Fibroblast of skin of right biceps (primary cell): ENCODE results near the gene SRGAP2.
A peak's percentile ranks its signal among the peaks of the same experiment; 100 is the strongest.
"Not testable (repeated sequence)": the region's sequence is repeated elsewhere in the genome, so short reads cannot be mapped to it uniquely, and the experiment has no call there.

Experiments
- DNase-seq: peaks from one replicate; pipeline ENCODE4 v3.0.0-alpha.2; 2013

The SRGAP2 gene

DNA sequence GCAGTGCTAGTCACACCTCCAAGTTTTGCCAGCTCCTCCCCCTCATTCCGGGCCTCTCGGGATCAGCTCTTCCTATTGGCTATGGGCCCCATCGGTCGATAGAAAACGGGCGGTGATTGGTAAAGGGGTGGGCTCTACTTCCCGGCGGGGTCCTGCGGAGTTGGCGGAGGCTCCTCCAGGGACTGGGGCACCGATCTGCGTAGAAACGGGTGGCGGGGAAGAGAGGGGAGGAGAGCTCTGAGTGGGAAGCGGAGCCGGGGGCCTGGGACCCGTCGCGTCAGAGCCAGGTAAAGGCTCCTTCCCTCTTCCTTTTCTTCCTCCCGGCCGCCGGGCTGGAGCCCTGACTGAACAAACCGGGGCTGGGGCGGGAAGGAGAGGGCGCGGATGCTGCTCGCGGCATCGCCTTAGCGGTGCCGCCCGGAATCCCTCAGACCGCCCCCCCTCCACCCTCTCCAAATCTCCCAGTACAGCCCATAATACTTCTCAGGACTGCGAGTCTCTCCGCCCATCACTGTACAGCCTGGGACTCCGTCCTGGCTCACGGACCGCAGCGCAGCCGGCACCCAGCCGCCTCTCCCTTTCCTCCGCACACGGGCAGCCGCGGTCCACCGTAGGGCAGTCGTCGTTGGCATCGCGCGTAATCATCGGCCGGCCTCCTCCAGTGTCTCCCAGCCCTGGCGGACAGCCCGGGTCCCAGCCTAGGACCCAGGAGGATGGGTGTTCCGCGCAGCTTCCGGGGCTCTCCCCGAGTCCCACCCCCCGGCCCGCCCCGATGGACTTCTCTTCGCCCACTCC is at the start of gene SRGAP2:
TSS of gene SRGAP2 (plus strand) at position 178 of the 795 bp plus-strand sequence. CDS start 2,430 bp downstream, outside the sequence.
- DNase-seq, result peak; percentile 74

DNA sequence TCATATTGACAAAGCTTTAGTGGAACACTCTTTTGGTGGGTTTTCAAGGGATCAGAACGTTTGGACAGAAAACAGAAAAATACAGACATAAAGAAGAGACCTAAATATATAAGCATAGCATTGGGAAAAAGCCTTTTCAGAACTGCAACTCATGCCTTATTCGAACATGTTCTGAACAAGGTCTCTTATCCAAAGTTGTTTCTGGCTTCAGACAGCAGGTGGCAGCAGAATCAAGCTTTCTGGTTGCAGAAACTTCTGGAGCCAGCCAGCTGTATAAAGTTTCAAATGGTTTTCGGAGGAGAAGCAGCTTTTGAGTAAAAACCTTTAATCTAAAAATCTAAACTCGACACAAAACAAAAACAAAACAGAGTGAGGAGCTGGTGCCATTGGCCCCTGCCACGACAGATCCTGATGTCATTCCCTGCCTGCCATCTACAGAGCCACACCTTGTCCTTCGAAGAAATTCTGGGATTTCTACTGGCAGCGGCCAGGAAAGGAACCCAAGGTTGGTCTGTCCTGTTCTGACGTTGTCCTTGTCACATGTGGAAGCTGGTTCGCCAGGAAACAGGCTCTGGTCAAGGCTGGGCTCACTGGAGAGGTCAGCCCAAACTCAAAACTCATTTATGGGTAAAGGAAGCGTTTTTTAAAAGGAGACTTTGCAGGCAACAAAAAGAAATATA is 35.9 kb upstream of the SRGAP2 start:
- not testable (repeated sequence) for DNase-seq

DNA sequence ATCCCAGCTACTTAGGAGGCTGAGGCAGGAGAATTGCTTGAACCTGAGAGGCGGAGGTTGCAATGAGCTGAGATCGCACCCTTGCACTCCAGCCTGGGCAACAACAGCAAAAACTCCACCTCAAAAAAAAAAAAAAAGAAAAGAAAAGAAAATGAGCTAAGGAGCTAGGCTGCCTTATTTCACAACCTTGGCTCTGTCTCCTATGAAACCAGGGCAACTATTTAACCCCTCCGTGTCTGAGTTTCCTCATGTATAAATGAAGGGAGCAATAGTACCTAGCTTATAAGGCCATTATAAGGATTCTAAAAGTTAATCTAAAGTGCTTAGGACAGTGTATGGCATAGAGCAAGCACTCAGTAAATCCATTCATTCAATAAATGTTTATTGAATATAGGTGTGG is 33.5 kb upstream of the SRGAP2 start:
- DNase-seq, result not testable (repeated sequence)

DNA sequence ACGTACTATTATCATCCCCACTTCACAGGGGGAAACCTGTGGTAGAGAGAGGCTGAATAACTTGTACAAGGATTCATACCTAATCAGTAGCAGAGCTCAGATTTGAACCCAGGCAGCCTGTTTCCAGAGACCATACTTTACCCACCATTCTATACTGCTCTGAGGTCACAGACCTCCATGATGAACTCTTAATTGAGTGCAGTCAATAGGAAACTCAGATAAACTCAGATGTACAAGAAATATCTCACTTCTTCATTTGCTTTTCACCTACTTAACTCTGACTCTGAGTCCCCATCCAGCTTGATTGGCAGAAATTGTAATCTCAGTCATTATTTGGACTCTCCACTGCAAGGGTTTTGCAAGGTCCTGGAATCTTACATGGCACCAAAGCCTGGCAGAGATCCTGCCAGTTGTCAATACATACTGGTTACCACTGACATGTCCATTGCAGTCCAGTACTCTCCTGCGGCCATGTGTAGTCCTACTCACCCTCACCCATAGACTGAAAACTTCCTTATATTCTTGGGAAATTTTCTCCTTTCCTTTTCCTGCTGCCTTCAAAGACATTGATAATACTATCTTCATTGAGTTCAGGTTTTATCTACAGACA is 30.1 kb upstream of the SRGAP2 start:
- DNase-seq, result not testable (repeated sequence)

DNA sequence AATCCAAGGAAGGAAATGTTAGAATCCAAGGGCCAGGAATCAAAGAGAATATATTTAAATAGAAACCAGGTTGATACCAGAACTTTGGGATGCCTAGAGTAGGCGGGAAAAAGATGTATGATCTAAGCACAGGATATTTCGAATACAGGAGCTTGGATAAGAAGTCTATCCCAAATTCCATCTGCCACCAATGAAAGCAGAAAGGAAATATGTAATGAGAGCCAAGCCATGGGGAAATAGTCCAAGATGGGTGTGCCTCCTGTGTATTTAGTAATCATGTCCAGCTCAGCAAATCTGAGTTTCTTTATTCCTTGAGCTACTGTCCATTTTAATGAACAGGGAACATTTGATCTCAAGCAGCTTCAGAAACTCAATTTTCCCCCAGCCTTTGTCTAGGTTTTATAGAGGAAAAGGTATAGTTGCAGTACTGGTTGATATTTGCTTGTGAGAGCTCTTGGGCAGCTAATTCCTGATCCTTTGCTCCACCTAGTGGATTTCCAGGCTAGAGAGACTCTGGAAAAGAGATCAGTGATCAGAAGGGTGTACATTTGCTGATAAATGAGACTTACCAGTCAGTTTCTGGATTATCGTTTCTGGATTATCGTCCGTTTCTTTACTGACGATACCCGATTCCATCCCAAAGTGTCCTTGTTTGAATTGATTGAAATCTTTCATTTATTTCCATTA is 29.0 kb upstream of the SRGAP2 start:
- DNase-seq, result peak; percentile 25

DNA sequence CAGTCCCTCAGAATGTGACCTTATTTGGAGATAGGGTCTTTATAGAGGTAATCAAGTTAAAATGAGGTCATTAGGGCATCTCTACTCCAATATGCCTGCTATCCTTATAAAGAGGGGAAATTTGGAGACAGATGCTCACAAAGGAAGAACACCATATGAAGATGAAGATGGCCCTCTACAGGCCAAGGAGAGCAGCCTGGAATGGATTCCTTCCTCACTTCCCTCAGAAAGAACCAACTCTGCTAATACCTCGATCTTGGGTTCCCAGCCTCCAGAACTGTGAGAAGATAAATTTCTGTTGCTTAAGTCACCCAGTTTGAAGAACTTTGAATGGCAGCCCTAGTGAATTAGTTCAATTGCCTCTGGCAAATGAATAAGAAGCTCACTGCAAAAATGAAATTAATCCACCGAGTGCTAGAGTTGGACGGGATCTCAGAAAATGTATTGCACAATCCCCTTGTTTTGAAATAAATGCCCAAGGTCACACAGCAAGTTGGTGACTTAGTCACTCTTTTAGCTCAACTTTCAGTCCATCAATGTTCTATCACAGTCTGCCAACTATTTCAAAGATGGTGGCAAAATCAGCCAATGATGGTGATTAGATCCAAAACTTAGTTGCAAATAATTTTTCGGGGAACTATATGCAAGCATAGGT is 27.8 kb upstream of the SRGAP2 start:
- DNase-seq, result peak; percentile 38

DNA sequence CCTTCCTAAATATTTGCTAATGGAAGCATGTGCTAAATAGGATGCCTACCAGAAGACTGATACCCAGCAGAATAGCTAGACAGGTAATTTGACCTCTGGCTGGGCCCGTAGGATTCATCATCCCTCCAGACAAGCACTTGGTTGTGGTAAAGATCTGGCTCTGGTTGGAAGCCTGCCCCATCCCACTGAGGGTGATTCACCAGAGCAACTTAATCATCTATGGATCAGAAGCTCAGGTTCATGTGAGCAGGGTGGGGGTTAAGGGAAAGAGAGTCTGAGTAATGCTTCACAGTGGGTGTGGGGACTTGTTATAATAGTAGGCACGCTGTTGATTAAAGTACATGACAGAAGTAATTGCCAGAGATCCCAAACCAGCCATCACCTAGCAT is 27.2 kb upstream of the SRGAP2 start:
- DNase-seq, result not testable (repeated sequence)

DNA sequence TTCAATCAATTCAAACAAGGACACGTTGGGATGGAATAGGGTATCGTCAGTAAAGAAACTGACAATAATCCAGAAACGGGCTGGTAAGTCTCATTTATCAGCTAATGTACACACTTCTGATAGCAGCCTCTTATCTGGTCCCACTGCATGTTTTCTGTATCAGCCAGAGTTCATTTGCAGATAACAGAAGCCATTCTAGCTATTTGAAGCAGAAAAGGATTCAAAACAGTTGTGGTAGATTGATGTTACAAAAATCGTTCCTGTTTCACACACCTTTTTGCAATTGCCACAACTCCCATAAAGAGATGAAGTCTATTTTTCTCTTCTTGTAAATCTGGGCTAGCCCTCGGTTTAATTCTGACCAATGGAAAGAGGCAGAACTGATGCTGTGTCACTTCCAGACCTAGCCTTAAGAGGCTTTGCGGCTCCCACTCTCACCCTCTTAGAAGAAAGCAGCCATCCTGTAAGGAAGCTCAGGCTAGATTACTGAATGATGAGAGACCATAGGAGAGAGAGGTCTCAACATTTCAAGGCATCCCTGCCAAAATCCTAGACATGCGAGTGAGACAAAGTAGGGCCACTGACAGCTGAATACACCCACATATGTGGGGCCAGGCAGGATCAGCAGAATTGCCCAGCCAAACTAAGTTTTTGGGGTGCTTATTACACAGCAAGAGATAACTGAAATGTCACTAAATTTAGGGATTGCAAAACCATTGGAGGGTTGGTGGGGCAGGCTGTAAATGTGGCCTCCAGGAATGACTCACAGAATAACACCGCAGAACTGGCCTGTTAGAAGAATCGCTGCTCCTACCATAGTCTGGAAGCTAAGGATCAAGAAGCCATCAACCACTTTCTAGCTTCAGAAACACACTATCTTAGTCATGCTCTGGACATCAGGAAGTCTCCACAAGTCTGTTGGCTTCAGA is 25.0 kb upstream of the SRGAP2 start:
- peak; percentile 62 for DNase-seq

DNA sequence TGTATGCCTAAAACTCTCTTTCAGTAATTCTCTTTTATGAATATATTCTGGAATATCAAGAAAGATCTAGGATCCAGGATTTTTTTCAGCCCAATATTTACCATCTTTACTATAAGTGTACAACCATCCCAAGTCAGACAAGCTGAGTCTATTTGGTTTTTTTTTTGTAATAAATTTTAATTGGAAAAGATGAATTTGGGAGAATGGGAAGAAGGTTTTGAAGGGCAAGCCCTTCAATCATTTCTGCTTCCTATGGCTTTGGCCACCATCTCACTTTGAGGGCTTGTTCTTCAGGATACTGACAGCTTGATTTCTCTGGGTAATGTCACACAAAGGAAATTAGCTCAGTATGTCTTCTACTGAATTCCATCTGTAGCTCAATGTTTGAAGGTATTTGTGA is 23.7 kb upstream of the SRGAP2 start:
- not testable (repeated sequence) for DNase-seq

DNA sequence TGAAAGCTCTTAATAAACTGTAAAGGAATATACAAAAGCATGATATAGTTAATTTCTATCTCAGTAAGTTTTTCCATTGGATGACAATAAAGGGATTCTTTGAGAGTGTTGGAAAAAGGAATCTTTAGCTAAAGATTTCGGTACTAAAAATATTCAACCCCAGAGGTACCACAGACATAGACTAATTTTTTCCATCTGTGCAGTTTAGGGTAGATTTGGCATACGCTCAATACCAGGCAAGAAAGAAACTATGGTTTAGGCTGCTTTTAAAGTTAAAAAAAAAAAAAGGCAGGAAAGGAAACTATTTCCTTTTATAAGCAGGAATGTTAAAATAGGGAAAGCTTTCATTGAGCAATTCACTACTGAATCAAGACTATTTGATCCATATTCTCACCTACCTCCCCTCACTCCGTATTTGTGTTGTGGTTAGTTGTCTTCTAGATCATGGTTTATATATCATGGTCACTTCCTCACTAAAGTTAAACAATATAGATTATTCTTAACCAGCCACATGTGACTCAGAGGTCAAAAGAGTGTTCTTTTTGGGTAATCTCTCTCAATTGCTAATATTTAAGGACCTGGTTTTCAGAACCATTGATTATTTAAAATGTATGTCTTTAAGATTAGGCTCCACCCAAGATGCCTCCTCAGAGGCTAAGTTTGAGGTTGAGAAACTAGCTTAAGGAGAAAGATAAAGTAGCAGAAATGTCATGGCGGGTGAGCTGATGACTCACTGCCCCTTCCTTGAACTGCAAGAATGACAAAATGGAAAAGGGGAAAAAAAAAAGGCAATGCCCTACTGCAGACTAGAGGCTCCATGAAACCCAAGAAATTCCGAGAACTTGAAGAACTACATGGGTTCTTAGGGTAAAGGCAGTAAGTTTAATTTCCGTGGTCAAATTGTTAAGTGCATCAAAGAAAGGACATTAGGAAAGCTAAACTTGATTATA is 20.7 kb upstream of the SRGAP2 start:
- peak; percentile 51 for DNase-seq

DNA sequence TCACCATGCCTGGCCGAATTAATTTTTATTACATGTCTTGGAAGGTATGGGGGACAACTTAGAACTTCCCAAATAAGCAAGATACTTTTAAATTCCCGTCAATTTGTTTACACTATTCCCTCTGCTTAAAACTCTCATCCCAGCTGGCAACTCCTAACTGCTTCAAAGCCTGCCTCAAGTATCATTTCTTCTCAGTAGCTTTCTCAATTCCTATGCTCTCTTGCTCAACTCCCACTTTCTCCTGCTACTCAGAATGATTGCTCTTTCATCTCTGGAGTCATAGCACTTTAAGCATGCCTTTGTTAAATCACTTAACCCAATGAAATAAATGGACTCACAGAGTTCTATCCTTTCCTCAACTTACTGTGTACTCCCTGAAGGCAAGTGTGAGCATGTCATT is 19.6 kb upstream of the SRGAP2 start:
- not testable (repeated sequence) for DNase-seq

DNA sequence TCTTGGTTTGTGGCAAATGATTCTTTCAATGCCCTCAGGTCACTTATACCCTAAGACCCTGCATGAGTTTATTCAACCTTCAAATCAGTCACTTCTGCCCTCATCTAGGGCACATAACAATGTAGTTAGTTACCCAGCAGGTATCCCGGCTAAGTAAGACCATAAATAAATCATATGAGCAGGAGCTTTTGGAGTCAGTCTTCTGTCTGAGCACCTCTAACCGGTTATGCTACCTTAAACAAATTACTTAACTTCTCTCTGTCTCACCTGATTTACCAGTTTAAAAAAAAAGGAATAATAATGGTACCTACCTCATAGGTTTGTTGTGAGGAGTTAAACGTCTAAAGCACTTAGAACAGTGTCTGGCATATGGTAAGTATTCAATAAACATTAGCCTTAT is 17.6 kb upstream of the SRGAP2 start:
- not testable (repeated sequence) for DNase-seq

DNA sequence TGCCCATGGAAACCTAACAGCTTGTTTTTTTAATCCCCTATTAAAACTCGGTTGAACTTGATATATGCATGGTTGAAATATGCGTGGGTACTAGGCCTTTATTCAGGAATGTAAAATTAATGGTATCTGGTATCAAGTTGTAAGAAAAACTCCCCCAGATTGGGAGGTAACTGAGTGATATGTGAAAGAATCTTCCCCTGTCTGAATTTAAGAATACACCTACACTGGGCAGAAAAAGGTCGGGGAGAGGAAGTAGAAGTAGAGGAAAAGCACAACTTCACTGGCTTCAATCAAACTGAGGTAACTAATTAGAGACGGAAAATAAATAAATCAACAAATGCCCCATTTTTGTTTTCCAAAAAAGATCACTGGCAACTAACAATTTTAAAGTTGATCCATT is 16.5 kb upstream of the SRGAP2 start:
- not testable (repeated sequence) for DNase-seq

DNA sequence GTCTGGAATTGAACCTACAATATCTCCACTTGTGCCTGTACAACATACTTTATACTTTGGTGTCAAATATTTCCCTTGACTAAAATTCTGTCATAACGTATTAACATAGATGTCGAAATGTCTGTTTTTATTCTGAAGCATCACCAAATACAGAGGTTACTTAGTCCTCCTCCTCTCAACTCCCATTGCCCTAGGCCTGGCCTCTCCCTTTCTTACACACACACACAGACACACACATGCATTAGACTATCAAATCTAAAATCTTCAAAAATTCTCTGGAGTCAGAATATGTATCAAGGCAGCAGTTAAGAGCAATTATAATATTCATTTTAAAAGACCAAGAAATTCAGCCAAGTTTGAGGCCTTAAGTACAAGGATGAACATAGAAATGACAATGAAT is 8.2 kb upstream of the SRGAP2 start:
- DNase-seq, result not testable (repeated sequence)

DNA sequence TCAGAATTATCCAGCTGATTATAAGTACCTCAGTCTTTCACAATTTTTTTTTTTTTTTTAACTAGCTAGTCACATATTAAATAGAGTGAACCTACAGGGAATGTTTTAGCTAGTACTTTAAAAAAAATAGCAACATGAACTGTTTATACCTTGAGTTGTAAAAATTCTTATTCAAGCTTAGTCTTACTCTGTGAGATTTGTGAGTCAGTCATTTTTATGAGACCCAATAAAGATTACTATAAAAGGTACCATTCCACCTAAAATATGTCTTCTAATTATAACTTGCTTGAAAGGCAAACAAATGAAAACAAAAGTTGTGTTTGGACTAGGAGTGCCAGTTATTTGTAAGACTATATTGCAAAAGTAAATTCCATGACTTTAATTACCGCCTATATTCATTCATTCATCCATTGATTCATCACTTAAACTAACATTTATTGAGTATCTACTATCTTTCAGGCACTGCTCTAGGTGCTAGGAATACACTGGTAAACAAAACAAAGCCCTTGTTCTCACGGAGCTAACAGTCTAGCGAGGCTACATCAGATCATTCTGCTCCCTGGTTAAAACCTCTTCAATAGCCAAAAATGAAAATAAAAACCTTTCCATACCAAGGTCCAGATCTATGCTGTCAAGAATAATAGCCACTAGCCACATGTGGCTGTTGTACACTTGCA is 6.5 kb upstream of the SRGAP2 start:
- DNase-seq, result not testable (repeated sequence)

DNA sequence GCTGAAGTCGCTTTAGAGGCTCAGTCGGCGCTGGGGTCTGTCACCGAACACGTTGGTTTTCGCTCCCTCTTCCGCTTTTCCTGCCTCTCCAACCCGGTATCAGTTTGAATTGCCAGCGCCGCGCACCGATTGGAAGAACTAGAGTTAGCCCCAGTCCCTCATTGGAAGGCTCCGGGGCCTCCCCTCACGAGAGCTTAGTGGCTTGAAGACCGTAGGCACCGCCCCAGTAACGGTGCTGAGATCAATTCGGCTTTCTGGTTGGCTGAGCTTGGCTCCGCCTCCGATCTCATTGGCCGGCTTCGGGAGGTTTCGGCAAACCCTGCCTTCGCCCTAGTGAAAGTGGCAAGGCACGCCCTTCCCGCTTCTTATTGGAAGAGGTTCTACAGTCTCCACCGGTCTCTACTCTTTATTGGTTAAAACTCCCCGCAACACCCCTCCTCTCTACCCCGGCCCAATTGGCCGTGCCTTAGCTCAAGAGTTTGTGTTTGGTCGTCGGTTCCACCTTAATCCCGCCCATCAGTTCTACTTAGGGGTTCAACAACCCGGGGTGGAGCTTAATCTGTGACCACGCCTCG is 465 bp upstream of the SRGAP2 start, which contains the start of gene FAM72A:
TSS of gene FAM72A (minus strand) at position 51 of the 575 bp plus-strand sequence. CDS start 814 bp downstream, outside the sequence.
- DNase-seq, result peak; percentile 100

DNA sequence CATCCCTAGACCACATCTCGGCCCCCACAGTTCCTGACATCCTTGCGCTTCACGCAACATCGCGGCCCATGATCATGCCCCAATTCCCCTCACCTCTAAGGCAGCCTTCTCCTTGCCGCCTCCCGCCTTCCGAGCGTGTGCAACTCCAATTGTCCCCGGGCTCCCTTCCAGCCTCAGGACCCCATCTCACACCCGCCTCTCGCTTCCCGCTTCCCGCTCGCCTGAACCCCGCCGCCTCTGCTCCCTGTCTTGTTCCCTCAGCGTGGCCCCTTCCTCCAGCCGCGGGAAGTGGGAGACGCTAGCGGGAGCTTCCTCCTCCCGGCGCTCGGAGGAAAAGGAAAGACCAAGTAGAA is 794 bp downstream of the SRGAP2 start:
- not testable (repeated sequence) for DNase-seq

DNA sequence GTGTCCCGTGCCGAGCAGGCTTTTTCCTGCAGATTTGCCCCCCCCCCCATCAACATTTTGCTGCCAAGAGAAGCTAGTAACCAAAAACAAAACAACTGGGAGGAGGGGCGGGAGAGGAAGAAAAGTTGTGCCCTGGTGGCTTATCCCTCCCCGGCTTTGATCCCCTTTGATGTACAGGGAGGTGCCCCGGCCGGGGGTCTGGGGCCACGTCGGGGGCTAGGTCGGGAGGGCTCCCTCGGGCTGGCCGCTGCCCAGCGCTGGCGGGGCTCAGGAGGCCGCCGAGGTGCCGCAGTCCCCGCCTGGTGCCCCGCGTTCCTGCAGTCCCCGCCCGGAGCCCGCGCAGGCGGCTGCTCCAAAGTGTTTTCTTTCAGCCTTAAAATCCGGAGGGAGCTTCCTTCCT is 1.5 kb downstream of the SRGAP2 start:
- DNase-seq, result peak; percentile 22

DNA sequence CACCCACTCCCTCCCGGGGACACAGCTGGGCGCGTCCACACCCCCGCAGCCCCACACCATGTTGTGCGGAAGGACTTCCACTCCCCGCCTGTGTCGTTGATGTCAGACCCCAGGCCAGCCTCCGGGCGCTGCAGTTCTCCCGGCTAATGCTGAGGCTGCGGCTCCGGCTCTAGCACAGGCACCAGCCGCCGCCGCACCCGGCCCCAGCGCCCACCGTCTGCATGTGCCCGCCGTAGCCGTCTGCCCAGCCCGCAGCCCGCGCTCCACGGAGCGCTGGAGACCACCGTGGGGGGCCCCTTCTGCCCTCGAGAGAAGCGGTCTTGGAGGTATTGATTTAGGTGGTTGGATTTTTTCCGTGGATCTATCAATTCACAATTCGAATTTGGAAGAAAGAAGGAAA is 2.2 kb downstream of the SRGAP2 start:
- DNase-seq, result not testable (repeated sequence)
